GM21529 (cell line): Measurements from ENCODE around the gene TTC27.
A peak's percentile ranks its signal among the peaks of the same experiment; 100 is the strongest.
"Not testable (repeated sequence)": the region's sequence is repeated elsewhere in the genome, so short reads cannot be mapped to it uniquely, and the experiment has no call there.

Experiments
- ATAC-seq: cut with Tn5 transposase; IDR thresholded peaks from one replicate; pipeline ENCODE4 v1.9.1; 2021; ENCODE audit not compliant: unreplicated experiment

TTC27 gene

GRCh38 chr2:32718752-32719151, 90.9 kb downstream of the TTC27 start:
- no peak for ATAC-seq

GRCh38 chr2:32719430-32719829, 91.6 kb downstream of the TTC27 start:
- no peak for ATAC-seq

GRCh38 chr2:32719933-32720716, 92.3 kb downstream of the TTC27 start:
- ATAC-seq, result no peak

GRCh38 chr2:32720771-32721170, 92.9 kb downstream of the TTC27 start:
- no peak for ATAC-seq

- no peak for ATAC-seq
Measured at GRCh38 chr2:32721376-32721775, 93.5 kb downstream of the TTC27 start.

GRCh38 chr2:32723467-32724079, 95.7 kb downstream of the TTC27 start:
- ATAC-seq, result no peak

GRCh38 chr2:32726678-32727077, 98.8 kb downstream of the TTC27 start:
- not testable (repeated sequence) for ATAC-seq

GRCh38 chr2:32727157-32727556, 99.3 kb downstream of the TTC27 start:
- ATAC-seq, result no peak

- ATAC-seq, result not testable (repeated sequence)
Measured at GRCh38 chr2:32730958-32731357, 103.1 kb downstream of the TTC27 start.

GRCh38 chr2:32732120-32732519, 104.3 kb downstream of the TTC27 start:
- ATAC-seq, result no peak

GRCh38 chr2:32732912-32733472, 105.1 kb downstream of the TTC27 start:
- ATAC-seq, result no peak

GRCh38 chr2:32735348-32735747, 107.5 kb downstream of the TTC27 start:
- no peak for ATAC-seq

GRCh38 chr2:32738939-32739338, 111.1 kb downstream of the TTC27 start:
- no peak for ATAC-seq

- ATAC-seq, result no peak
Measured at GRCh38 chr2:32739664-32740063, 111.8 kb downstream of the TTC27 start.

GRCh38 chr2:32741575-32741974, 113.7 kb downstream of the TTC27 start:
- ATAC-seq, result no peak

- ATAC-seq, result no peak
Measured at GRCh38 chr2:32742376-32742775, 114.5 kb downstream of the TTC27 start.

GRCh38 chr2:32743480-32744236, 115.8 kb downstream of the TTC27 start:
- ATAC-seq, result peak; percentile 82

GRCh38 chr2:32745191-32745590, 117.3 kb downstream of the TTC27 start:
- no peak for ATAC-seq

- no peak for ATAC-seq
Measured at GRCh38 chr2:32745675-32746074, 117.8 kb downstream of the TTC27 start.

- no peak for ATAC-seq
Measured at GRCh38 chr2:32746669-32747068, 118.8 kb downstream of the TTC27 start.

GRCh38 chr2:32748158-32748557, 120.3 kb downstream of the TTC27 start:
- no peak for ATAC-seq

GRCh38 chr2:32750880-32751279, 123.0 kb downstream of the TTC27 start:
- ATAC-seq, result no peak
